SU-DHL-6 (cell line): ENCODE results near the gene AKAP6.

Source experiments
- H2AFZ ChIP-seq: fragments of 200-600 bp; sonication (generic); 2 replicates; pipeline ENCODE4 v1.6.1; 2014; ENCODE audit warnings: low read depth, mild to moderate bottlenecking, moderate library complexity, mixed read lengths, antibody characterized with exemption, low read length; ENCODE audit not compliant: severe bottlenecking
- H3F3A ChIP-seq: fragments of 200-600 bp; shearing (Covaris generic); 2 replicates; pipeline ENCODE4 v1.6.0; 2016; ENCODE audit warnings: antibody characterized with exemption, mild to moderate bottlenecking; ENCODE audit not compliant: insufficient read depth
- H3K27ac ChIP-seq: fragments of 200-600 bp; sonication (generic); 2 replicates; pipeline ENCODE4 v1.5.1; 2016; ENCODE audit warnings: low read depth, mild to moderate bottlenecking, low read length, moderate library complexity, mixed read lengths
- H3K27me3 ChIP-seq: fragments of 200-600 bp; sonication (generic), shearing (Covaris generic); 2 replicates; pipeline ENCODE4 v1.6.0; 2014; ENCODE audit warnings: mild to moderate bottlenecking, low read length
- H3K36me3 ChIP-seq: fragments of 200-600 bp; sonication (generic); 2 replicates; pipeline ENCODE4 v1.6.1; 2014; ENCODE audit warnings: mild to moderate bottlenecking, low read length, mixed read lengths
- H3K4me2 ChIP-seq: fragments of 300-600, 200-600 bp; shearing (Covaris generic), sonication (generic); 2 replicates; pipeline ENCODE4 v1.6.0; 2014; ENCODE audit warnings: low read length, low read depth, mild to moderate bottlenecking; ENCODE audit not compliant: poor library complexity, severe bottlenecking
- H3K4me3 ChIP-seq: fragments of 200-600 bp; sonication (generic); 2 replicates; pipeline ENCODE4 v1.5.1; 2014; ENCODE audit warnings: antibody characterized with exemption, low read length, mild to moderate bottlenecking, mixed read lengths; ENCODE audit not compliant: insufficient read depth, poor library complexity, severe bottlenecking
- H3K79me2 ChIP-seq: fragments of 200-600 bp; sonication (generic); 2 replicates; pipeline ENCODE4 v1.6.1; 2014; ENCODE audit warnings: mild to moderate bottlenecking, low read length, moderate library complexity; ENCODE audit not compliant: insufficient read depth
- H3K9ac ChIP-seq: fragments of 200-600 bp; sonication (generic); 2 replicates; pipeline ENCODE4 v1.7.0; 2014; ENCODE audit warnings: mild to moderate bottlenecking, low read length
- H3K9me2 ChIP-seq: fragments of 200-600 bp; sonication (generic); replicated peaks from 2 replicates; pipeline ENCODE4 v1.6.1; 2014; ENCODE audit warnings: low read length; ENCODE audit not compliant: insufficient read depth
- H3K9me3 ChIP-seq: fragments of 200-600 bp; sonication (generic); 2 replicates; pipeline ENCODE4 v1.6.1; 2014; ENCODE audit warnings: low read length, mixed read lengths; ENCODE audit not compliant: insufficient read depth
- H4K20me1 ChIP-seq: fragments of 200-600 bp; sonication (generic); 2 replicates; pipeline ENCODE4 v1.6.1; 2014; ENCODE audit warnings: low read depth, mild to moderate bottlenecking, antibody characterized with exemption, low read length, moderate library complexity, mixed read lengths
- CTCF ChIP-seq: fragments of 200-600 bp; sonication (generic); IDR thresholded peaks from one replicate; pipeline ENCODE4 v1.5.1; 2017; ENCODE audit warnings: antibody characterized with exemption, mild to moderate bottlenecking, low read length, moderate library complexity; ENCODE audit not compliant: insufficient read depth, poor library complexity, severe bottlenecking
- EZH2phosphoT487 ChIP-seq: fragments of 200-600 bp; sonication (generic), shearing (Covaris generic); conservative IDR thresholded peaks from 2 replicates; pipeline ENCODE4 v1.6.1; 2018; ENCODE audit warnings: mild to moderate bottlenecking, antibody characterized with exemption, low read length, moderate library complexity, mixed read lengths

Gene AKAP6

GRCh38 chr14:32403688-32404087, 74.6 kb downstream of the AKAP6 start:
- H3F3A ChIP-seq = no peaks in the 10 kb centered on the region

GRCh38 chr14:32404784-32405573, 75.9 kb downstream of the AKAP6 start:
- no peak overlapping the region for H3K27ac ChIP-seq

More at GRCh38 chr14:32403688-32404087, 74.6 kb downstream of the AKAP6 start:
- no peaks in the 10 kb centered on the region for H3K27me3 ChIP-seq
- no peak overlapping the region for H3K4me3 ChIP-seq
- no peak overlapping the region for H3K9ac ChIP-seq
- H4K20me1 ChIP-seq = no peaks in the 10 kb centered on the region
- no peaks in the 10 kb centered on the region for H3K79me2 ChIP-seq
- no peak overlapping the region for H3K27ac ChIP-seq
- H3K4me2 ChIP-seq = no peak overlapping the region
- TF ChIP-seq EZH2phosphoT487 = no peak
- TF ChIP-seq CTCF = no peak
- H3K9me2 ChIP-seq = no peaks in the 10 kb centered on the region
- H3K36me3 ChIP-seq = no peaks in the 10 kb centered on the region
- no peak overlapping the region for H2AFZ ChIP-seq
- H3K9me3 ChIP-seq = no peaks in the 10 kb centered on the region

GRCh38 chr14:32405856-32406255, 76.8 kb downstream of the AKAP6 start:
- no peaks in the 10 kb centered on the region for H3F3A ChIP-seq
- H3K36me3 ChIP-seq = no peaks in the 10 kb centered on the region
- H3K9me2 ChIP-seq = no peaks in the 10 kb centered on the region
- no peaks in the 10 kb centered on the region for H3K9me3 ChIP-seq
- H3K4me2 ChIP-seq = no peak overlapping the region
- no peak overlapping the region for H3K27ac ChIP-seq
- H4K20me1 ChIP-seq = no peaks in the 10 kb centered on the region
- no peak overlapping the region for H3K9ac ChIP-seq
- H3K4me3 ChIP-seq = no peak overlapping the region
- no peaks in the 10 kb centered on the region for H3K79me2 ChIP-seq
- H3K27me3 ChIP-seq = no peaks in the 10 kb centered on the region
- TF ChIP-seq EZH2phosphoT487 (no peak), CTCF (no peak)
- H2AFZ ChIP-seq = no peak overlapping the region

More at GRCh38 chr14:32404784-32405573, 75.9 kb downstream of the AKAP6 start:
- no peak overlapping the region for H3K9ac ChIP-seq
- no peak overlapping the region for H2AFZ ChIP-seq
- no peaks in the 10 kb centered on the region for H4K20me1 ChIP-seq
- no peak overlapping the region for H3K4me3 ChIP-seq
- no peak overlapping the region for H3K4me2 ChIP-seq
- no peaks in the 10 kb centered on the region for H3K27me3 ChIP-seq
- no peaks in the 10 kb centered on the region for H3K9me2 ChIP-seq
- H3K9me3 ChIP-seq = no peaks in the 10 kb centered on the region
- TF ChIP-seq EZH2phosphoT487 = no peak
- no peak for TF ChIP-seq CTCF
- no peaks in the 10 kb centered on the region for H3K79me2 ChIP-seq
- H3F3A ChIP-seq = no peaks in the 10 kb centered on the region
- H3K36me3 ChIP-seq = no peaks in the 10 kb centered on the region
